Kasumi-1 (cell line): ENCODE data around the gene DLX3.

Source experiments
- DNase-seq, 2 experiments: peaks; one replicate each; lab custom pipeline; 2025; lab: John Stamatoyannopoulos, UW

Gene DLX3

DNA sequence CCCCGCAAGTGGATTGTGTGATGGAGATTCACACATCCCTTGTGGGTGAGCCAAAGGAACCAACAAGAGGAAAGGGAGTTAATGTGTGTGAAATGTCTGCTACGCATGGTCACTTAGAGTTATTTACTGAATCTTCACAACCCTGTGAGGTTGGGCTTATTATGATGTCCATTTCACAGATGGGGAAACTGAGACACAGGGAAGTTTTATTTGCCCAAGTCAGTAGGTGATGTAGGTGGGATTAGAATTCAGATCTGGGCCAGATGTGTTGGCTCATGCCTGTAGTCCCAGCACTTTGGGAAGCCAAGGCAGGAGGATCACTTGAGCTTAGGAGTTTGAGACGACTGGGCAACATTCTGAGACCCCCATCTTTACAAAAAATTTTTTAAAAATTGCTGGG, 37.7 kb downstream of the DLX3 start:
- DNase-seq = no peak

DNA sequence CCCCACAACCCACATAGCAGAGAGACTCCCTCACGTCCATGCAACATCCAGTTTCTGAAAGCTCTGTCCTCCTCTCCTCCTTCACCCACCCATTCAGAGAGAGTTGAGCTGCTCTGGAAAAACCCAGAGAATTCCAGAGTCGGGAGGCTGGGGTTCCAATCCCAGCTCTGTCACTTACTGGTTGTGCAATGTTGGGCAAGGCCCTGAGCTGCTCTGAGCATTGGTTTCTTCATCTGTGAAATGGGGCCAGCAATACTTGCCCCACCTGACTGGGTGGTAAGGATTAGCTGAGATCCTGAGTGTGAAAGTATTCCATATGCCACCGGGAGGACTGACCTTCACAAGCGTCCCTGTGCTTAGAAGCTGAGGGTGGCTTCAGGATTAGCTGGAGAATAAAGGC, 38.2 kb downstream of the DLX3 start:
- no peak for DNase-seq

DNA sequence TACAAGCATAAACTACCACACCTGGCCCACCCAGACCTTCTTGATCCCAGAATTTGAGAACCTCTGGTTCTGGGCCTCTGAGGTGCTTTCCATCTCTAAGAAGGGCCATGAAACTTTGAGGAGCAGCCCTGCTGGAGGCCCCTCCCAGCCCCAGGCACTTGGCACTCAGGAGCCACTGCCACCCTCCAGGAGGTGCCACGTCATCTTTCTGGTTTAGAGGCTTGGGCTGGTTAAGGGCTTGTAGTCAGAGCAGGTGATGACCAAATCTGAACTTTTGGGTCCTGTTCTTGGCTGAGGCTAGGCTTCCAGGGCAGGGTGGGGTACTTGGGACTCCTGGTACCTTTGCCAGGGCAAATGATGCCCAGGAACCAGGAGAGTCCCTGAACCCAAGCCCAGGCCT, 39.9 kb downstream of the DLX3 start:
- no peak for DNase-seq

DNA sequence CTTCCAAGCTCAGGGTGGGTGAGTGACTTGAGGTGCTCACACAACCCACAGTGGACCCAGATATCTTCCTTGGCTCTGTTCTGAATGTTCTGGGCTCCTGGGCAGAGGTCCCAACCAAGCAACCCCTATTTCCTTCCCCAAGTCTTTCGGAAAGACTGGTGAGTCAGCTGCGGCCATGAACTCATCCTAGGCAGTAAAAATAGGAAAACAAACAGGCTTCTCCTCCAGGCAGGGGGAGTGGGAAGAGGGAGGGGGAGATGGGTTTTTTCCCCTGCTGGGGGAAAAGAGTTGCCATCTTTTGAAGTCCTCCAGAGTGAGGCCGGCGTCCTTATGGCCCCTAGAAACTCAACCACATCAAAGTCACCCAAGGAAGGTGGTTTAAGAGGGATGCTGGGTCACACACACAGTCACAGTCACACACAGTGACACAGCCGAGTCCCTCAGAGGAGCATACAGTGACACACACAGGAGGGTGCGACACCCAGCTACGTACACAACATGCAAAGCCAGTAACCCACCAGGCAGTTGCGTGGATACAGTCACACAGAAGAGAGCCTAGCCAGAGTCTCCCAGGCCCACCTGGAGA, 42.0 kb downstream of the DLX3 start:
- no peak for DNase-seq

DNA sequence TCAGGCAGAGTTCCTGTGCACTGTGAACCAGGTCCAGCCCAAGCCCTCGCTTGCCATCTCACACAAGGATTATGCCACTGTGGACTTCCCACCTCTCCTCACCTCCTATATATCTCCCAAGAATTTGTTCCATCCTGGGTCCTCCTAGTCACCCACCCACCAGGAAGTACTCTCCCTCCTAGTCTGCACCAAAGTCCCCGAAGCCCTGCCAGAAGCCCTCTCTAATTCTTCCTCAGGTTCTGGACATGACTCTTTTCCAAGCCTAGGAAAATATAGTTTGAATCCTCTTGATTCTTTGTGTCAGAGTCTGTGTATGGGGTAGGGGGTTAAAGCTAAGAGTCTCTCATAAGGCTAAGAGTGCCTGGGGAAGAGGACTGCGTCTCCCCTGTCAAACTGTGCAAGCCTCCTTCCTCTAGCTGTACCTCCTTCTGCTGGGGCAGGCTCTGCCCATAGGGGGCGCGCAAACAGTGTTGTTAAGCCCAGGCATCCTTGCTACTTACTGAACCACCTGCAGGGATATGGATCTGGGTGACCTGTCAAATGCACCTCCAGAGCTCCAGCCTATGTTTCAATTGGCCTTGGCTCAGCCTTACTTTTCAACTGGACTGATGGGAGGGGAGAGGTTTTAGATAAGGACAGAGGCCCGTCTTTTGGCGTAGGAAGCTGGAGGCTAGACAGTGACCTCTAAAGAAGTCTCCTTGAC, 42.7 kb downstream of the DLX3 start:
- peak; percentile 86 to 93 for DNase-seq

DNA sequence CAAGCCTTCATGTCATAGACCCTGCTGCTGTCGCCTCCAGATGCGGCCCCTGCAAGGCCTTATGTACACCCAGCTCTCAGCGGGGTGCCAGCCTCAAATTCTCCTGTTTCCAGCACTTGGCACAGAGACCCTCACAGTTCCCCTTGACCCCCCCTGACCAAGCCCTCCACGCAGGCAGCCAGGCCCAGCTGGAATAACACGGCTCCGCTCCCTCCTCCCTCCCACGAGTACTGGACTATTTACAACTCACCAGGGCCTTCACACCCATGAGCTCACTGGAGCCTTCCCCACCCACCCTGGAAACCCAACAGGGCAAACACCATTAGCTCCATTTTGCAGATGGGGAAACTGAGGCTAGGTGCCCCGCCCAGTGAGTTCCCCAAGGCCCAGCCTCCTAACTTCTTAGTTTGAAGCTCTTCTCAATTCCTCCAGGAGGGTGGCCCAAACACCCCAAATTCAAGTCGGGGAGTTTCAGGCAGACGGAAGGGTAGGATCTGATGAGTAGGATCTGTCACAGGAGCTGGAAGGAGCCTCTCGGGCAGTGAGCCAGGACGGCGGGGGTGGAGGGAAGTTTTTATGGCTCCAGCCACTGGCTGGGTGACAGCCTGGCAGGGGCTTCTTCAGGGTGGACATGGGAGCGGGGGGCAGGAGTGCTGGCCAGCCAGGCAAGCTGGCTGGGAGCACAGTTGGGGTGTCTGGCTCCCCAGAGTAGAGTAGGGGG, 43.5 kb downstream of the DLX3 start:
- DNase-seq = no peak

DNA sequence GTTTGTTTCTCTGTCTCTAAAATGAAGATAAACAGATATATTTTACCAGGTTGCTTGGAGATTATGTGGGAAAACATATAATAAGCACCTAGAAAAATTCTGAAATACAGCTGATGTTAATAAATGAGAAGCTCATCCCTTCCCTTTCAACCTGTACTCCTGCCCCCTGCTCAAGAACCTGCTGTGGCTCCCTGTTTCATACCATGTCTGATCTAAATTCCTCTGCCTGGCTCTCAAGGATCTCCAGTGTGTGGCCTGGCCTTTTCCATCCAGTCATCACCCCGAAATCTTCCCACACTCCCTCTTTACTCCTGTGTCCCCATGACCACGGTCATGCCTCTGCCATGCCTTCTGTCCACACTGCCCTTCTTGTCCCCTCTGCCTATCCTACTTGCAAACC, 45.4 kb downstream of the DLX3 start:
- no peak for DNase-seq

DNA sequence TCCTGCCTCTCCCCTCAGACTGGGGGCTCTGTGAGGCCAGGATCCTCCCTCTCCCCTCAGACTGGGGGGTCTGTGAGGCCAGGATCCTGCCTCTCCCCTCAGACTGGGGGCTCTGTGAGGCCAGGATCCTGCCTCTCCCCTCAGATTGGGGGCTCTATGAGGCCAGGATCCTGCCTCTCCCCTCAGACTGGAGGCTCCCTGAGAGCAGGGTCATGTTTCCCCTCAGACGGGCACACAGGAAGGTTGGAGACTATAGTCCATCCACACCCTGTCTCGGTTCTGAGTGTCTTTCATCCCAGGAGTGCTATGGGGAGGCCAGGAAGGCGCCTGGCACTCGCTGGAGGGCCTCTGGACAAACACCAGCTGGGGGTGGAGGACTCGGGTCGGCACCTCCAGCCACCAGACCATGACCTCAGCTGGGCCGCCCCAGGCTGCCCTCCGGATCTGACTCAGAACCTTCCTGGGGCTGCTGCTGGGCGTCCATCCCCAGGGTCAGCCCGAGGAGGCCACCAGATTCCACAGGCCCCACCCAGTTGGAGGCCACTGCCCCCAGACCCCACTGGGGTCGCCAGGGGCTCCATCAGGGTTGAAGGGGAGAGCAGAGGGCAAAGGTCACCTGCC, 48.0 kb downstream of the DLX3 start:
- DNase-seq = no peak

DNA sequence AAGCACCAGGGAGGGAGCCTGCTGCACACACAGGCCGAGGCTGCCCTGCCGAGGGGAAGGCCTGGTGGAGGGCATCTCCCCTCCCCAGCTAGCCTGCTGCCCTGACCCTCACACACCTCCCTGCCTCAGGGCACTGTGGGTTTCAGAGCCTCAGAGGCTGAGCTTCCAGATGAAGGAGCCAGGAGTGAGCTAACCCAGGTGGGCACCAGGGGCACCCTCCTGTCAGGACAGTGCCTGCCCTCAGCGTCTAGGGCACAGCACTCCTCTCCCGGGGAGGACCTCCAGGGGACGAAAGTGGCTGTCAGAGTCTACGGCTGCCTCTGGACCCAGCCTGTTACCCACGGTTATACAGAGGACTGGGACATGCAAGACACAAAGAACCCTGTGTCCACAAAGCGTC, 48.8 kb downstream of the DLX3 start:
- DNase-seq = no peak

DNA sequence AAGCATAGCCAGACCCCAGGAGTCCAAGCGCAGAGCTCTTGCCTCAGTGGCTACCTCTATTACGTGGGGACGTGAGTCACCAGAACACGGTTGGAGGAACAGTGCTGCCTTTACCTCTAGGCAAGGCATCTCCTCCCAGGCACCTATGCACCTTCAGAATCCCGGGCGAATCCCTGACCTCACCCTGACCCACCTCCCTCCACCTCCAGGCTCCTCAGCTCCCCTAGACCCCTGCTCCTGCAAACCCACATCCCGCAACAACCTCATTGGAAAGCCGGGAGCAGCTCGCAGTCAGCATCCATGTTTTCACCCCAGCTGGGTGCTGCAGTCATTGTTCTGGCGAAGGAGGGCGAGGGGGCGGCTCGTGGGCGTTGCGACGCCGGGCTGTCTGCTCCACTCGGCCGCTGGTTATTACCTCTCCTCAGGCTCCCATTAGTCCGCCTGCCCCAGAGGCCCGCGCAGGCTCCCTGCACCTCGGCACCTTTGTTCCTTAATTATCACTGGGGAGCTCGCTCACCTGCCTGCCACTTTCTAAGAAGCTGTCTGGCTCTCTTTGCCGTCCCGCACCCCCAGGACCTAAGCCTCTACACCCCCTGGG, 50.7 kb downstream of the DLX3 start:
- DNase-seq = no peak

DNA sequence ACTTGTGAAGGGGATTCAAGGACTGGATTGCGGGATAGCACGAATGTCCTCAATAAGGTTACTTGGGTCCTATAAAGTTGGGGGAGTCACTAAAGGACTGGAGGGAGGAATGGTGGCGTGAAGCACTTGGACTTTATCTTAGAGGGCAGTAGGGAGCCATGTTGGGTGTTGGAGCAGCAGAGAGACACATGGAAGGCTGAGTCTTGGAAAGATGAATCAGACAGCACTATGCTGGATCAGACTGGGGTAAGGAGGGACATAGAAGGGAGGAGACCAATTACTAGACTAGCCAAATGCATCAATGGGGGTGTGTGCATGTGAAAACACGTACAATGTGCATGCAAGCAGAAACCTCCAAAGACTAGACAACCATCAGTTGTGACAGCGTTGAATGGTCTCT, 52.1 kb downstream of the DLX3 start:
- DNase-seq = no peak

DNA sequence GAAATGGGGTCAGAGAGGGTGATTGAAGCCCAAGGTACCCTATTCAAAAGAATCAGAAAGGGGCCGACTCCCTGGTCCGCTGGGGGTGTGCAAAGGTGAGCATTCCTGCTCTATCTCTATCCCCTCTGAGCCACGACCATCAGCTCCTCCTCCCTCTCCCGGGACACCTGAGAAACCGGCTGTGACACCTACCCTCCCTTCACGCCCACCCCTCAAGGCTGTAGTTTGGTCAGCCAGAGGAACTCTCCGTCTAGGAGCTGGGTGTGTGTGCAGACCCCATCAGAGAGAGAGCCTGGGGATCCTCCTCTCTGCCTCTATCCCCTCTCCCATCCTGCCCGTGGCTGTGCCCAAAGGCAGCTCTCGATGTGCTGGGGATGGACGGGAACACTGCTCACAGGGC, 53.6 kb downstream of the DLX3 start:
- no peak for DNase-seq
